SH-SY5Y (cell line): ENCODE results near the gene RGS18.

ENCODE experiments used
- GATA2 ChIP-seq: IDR thresholded peaks from 2 replicates; pipeline ENCODE4 v1.6.1; 2011; ENCODE audit warnings: mild to moderate bottlenecking, low read depth, low read length
- GATA3 ChIP-seq: IDR thresholded peaks from 2 replicates; pipeline ENCODE4 v1.6.1; 2011; ENCODE audit warnings: low read depth, mild to moderate bottlenecking, low read length, moderate library complexity

DNA sequence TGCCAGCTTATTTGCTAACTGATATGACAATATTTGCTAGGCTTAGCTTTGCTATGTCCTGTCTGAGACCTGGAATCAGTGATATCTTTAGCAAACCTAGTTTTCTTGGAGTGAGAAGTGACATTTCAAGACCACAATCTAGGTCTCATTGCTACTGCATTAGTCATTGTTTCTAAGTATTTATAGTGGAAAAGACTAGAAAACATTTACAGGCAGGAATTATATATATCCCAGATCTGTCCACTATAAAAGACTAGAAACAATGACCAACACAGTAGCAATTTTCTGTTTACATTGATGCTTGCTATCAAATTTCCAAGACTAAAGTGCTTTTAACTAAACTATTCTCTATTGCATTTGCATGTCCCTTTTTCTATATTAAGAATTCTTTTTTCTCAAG is 5.0 kb upstream of the RGS18 start:
- TF ChIP-seq GATA2 = no peak
- TF ChIP-seq GATA3 = no peak
